Uterus (tissue), 2 donors: ENCODE data around the gene PIGW.

Source experiments
- POLR2A ChIP-seq, 2 donors: fragments of 450-650 bp; IDR thresholded peaks; one replicate each; pipeline ENCODE4 v1.6.1; 2016; ENCODE audit warnings: antibody characterized with exemption in 2 of 2, mild to moderate bottlenecking in 1 of 2, moderate library complexity in 1 of 2
- TF ChIP-seq, protein P1 (sequence below), 4 experiments: fragments of 200-600 bp in 2 of 4; fragments of 450-650 bp in 2 of 4; sonication (generic) in 2 of 4; IDR thresholded peaks; one replicate each; pipeline ENCODE4 v1.5.1; 2016 to 2019; ENCODE audit warnings: antibody characterized with exemption in 4 of 4, mild to moderate bottlenecking in 2 of 4, moderate library complexity in 1 of 4

DNA sequence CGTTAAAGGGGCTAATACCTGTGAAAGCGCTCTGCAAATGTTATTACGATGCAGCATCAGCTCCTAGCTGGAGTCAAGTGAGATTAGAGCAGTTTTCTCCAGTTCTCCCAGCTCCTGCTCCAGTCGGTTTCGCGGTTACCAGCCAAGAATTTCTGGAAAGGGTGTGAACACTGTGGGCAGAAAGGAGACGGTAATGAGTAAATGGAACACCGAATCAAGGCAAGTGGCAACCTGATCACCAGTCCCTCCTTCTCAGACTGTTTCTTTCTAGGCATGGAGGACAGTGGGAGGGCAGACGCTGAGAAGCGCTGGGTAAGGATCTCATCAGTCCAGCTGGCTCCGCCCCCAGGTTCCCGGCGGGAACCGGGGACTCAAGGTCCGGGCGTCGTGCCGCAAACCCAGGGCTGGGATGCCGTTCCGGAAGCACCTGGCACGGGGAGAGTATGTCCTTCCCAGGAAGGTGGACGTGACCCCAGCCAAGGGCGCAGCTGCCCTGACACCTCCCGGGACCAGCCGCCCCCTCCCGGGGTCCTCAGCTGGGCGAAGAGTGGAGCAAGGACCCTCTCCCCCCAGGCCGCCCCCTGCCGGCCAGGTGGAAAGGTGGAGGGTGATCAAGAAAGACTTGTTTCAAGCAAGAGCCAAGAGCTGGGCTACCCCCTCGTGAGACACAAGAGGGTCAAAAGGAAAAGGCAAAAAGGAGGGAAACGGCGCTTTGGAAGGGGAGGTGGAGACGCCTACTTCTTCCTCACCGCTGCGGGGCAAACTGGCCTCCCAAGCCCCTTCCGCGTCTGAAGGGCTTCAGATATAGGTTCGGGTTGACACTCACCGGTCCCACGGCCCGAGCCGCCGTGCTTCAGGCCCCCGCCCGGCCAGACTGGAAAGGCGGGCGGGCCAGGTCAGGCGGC, 600 bp upstream of the PIGW start:
- no peak for TF ChIP-seq POLR2A (IDR thresholded peaks at IDR 0.05)
- TF ChIP-seq, protein P1, sequence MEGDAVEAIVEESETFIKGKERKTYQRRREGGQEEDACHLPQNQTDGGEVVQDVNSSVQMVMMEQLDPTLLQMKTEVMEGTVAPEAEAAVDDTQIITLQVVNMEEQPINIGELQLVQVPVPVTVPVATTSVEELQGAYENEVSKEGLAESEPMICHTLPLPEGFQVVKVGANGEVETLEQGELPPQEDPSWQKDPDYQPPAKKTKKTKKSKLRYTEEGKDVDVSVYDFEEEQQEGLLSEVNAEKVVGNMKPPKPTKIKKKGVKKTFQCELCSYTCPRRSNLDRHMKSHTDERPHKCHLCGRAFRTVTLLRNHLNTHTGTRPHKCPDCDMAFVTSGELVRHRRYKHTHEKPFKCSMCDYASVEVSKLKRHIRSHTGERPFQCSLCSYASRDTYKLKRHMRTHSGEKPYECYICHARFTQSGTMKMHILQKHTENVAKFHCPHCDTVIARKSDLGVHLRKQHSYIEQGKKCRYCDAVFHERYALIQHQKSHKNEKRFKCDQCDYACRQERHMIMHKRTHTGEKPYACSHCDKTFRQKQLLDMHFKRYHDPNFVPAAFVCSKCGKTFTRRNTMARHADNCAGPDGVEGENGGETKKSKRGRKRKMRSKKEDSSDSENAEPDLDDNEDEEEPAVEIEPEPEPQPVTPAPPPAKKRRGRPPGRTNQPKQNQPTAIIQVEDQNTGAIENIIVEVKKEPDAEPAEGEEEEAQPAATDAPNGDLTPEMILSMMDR (IDR thresholded peaks at IDR 0.05): peak in 3 of 4 experiments; percentile 9 to 29 (median 24)
